ENCODE measurements around the gene STK39.

DNA sequence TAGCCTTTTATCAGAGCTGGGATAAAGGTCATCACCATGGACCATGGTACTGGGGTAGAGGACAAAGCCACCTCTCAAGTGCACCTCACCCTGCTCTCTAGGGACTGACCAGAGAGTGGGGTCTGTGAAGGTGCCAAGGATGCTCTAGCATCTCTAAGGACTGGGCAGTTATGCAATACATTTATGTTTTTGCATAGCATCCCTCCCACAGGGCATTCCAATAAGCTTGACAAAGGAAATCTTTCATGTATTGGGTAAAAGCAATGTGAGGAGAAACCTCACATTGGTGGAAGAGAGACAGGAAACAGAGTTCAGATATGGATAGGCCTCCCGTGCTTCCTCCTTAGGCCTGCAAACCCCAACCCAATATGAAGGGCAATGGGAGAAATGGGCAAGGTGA, 31.6 kb downstream of the STK39 start:
- no peak for TF ChIP-seq GATA3 (IDR thresholded peaks at IDR 0.05; ENCODE audit: low read depth, low read length)
- TF ChIP-seq GATA2 (IDR thresholded peaks at IDR 0.05; ENCODE audit: low read depth, low read length), result no peak

All from SH-SY5Y (cell line).